OCI-LY1 (cell line): Measurements from ENCODE around the gene GMDS.

Source experiments
- EZH2 ChIP-seq: fragments of 200-600 bp; sonication (generic), shearing (Covaris generic); IDR thresholded peaks from 2 replicates; pipeline ENCODE4 v1.8.0; 2017; ENCODE audit warnings: borderline replicate concordance, mixed run types, mild to moderate bottlenecking, antibody characterized with exemption, low read length, moderate library complexity, mixed read lengths
- TF ChIP-seq, protein P1 (sequence below): fragments of 200-600 bp; sonication (generic), shearing (Covaris generic); IDR thresholded peaks from 2 replicates; pipeline ENCODE4 v1.5.1; 2017; ENCODE audit warnings: mild to moderate bottlenecking, antibody characterized with exemption, low read length, moderate library complexity, mixed read lengths

DNA sequence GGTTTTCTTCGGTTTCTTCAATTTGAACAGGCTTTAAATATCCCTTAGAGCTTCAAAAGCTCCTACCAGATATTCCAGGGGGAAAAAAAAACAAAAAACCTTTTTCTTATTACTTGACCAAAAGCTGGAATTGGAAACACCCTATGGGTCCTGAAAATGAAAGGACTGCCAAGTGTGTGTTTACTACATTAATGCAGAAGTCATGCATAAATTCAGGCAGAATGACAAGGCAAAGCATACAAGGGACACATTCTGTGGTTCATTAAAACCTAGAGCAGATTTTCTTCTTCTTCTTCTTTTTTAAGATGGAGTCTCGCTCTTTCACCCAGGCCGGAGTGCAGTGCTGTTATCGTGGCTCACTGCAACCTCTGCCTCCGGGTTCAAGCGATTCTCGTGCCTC is 119.1 kb downstream of the GMDS start:
- TF ChIP-seq, protein P1, sequence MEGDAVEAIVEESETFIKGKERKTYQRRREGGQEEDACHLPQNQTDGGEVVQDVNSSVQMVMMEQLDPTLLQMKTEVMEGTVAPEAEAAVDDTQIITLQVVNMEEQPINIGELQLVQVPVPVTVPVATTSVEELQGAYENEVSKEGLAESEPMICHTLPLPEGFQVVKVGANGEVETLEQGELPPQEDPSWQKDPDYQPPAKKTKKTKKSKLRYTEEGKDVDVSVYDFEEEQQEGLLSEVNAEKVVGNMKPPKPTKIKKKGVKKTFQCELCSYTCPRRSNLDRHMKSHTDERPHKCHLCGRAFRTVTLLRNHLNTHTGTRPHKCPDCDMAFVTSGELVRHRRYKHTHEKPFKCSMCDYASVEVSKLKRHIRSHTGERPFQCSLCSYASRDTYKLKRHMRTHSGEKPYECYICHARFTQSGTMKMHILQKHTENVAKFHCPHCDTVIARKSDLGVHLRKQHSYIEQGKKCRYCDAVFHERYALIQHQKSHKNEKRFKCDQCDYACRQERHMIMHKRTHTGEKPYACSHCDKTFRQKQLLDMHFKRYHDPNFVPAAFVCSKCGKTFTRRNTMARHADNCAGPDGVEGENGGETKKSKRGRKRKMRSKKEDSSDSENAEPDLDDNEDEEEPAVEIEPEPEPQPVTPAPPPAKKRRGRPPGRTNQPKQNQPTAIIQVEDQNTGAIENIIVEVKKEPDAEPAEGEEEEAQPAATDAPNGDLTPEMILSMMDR: no peak
- TF ChIP-seq EZH2: no peak
